GM18517 (cell line): ENCODE measurements around the gene TXNRD1.

ENCODE experiments used
- ATAC-seq: cut with Tn5 transposase; IDR thresholded peaks from one replicate; pipeline ENCODE4 v1.9.1; 2021; ENCODE audit warnings: mild to moderate bottlenecking, moderate library complexity; ENCODE audit not compliant: unreplicated experiment

TXNRD1 gene

GRCh38 chr12:104360157-104360556, 144.6 kb downstream of the TXNRD1 start:
- no peak for ATAC-seq

- no peak for ATAC-seq
Measured at GRCh38 chr12:104360983-104361707, 145.6 kb downstream of the TXNRD1 start.

- ATAC-seq = no peak
Measured at GRCh38 chr12:104365921-104366410, 150.4 kb downstream of the TXNRD1 start.

- no peak for ATAC-seq
Measured at GRCh38 chr12:104369708-104370107, 154.1 kb downstream of the TXNRD1 start.

GRCh38 chr12:104371043-104371870, 155.7 kb downstream of the TXNRD1 start:
- no peak for ATAC-seq

- no peak for ATAC-seq
Measured at GRCh38 chr12:104372061-104372720, 156.6 kb downstream of the TXNRD1 start.

- no peak for ATAC-seq
Measured at GRCh38 chr12:104372721-104373335, 157.2 kb downstream of the TXNRD1 start.

- ATAC-seq = no peak
Measured at GRCh38 chr12:104374071-104374470, 158.5 kb downstream of the TXNRD1 start.

GRCh38 chr12:104374806-104375205, 159.2 kb downstream of the TXNRD1 start:
- ATAC-seq = no peak

- no peak for ATAC-seq
Measured at GRCh38 chr12:104375775-104376174, 160.2 kb downstream of the TXNRD1 start.

- ATAC-seq = no peak
Measured at GRCh38 chr12:104376650-104377513, 161.3 kb downstream of the TXNRD1 start.

- no peak for ATAC-seq
Measured at GRCh38 chr12:104377514-104377812, 161.9 kb downstream of the TXNRD1 start.

GRCh38 chr12:104378427-104378826, 162.8 kb downstream of the TXNRD1 start:
- ATAC-seq = no peak

GRCh38 chr12:104381341-104381730, 165.8 kb downstream of the TXNRD1 start:
- no peak for ATAC-seq

GRCh38 chr12:104381731-104382480, 166.3 kb downstream of the TXNRD1 start:
- ATAC-seq = no peak

GRCh38 chr12:104384141-104384880, 168.7 kb downstream of the TXNRD1 start:
- ATAC-seq = no peak

- ATAC-seq = no peak
Measured at GRCh38 chr12:104385510-104385909, 169.9 kb downstream of the TXNRD1 start.

- no peak for ATAC-seq
Measured at GRCh38 chr12:104386461-104386860, 170.9 kb downstream of the TXNRD1 start.

GRCh38 chr12:104387190-104387589, 171.6 kb downstream of the TXNRD1 start:
- no peak for ATAC-seq
